Measurements from ENCODE around the gene TMEM39A. TPM values are rescaled to one million over a fixed set of nuclear protein-coding genes. Genes with fewer than 3 reads are reported as not detected.

The TMEM39A gene
- total and polyA plus RNA-seq, 2 donors (not counting 1 experiment from before 2014, with no cell fraction given), result 8.5 to 39.9 TPM

GRCh38 chr3:119470866-119471265, 7.5 kb upstream of the TMEM39A start:
- no peak overlapping the region for H3K27ac ChIP-seq (ENCODE audit: low read length in 2 of 2)
- no peaks in the 10 kb centered on the region for H3K27me3 ChIP-seq (replicated peaks in 1 of 4; ENCODE audit: control extremely low read depth in 1 of 4, control insufficient read depth in 3 of 4, insufficient read depth in 4 of 4, low read length in 3 of 4)
- no peak overlapping the region for H2AFZ ChIP-seq (ENCODE audit: insufficient read depth, low read depth, low read length, poor library complexity, severe bottlenecking)
- no peaks in the 10 kb centered on the region for H3K9me3 ChIP-seq (ENCODE audit: control extremely low read depth in 1 of 3, control insufficient read depth in 2 of 3, insufficient read depth in 1 of 3, low read length in 2 of 3)
- ChIA-PET CTCF (no interaction called here), POLR2A (no interaction called here)
- no peak overlapping the region for H3K4me2 ChIP-seq (replicated peaks; ENCODE audit: low read depth, low read length, poor library complexity, severe bottlenecking)
- no peaks in the 10 kb centered on the region for H3K9me3 Mint-ChIP-seq (ENCODE audit: insufficient read depth)
- peak overlapping the region; percentile 37 for H3K4me3 Mint-ChIP-seq
- H3K27ac Mint-ChIP-seq, result no peak overlapping the region
- no peak for DNase-seq
- H3K27me3 Mint-ChIP-seq, result no peaks in the 10 kb centered on the region
- WGBS (ENCODE audit: insufficient coverage), result 93% methylated on average over 2 of the region's 6 CpGs
- intact Hi-C loops (cut with micrococcal nuclease), result no loop called here
- TF ChIP-seq EZH2 (IDR thresholded peaks at IDR 0.05; ENCODE audit: borderline replicate concordance, insufficient read depth, low read depth, low read length, poor library complexity, severe bottlenecking) (no peak), CTCF (IDR thresholded peaks at IDR 0.05) (no peak)
- H4K20me1 ChIP-seq (ENCODE audit: control insufficient read depth, insufficient read depth, low read length, poor library complexity, severe bottlenecking), result no peaks in the 10 kb centered on the region
- peaks cover 16 to 23% of the 10 kb centered on the region in 2 donors for H3K4me1 ChIP-seq (ENCODE audit: control insufficient read depth in 2 of 2, insufficient read depth in 2 of 2, low read length in 2 of 2)
- no peak for ATAC-seq (ENCODE audit: low read depth)
- H3K4me3 ChIP-seq (ENCODE audit: control extremely low read depth in 1 of 5, extremely low read depth in 1 of 5, insufficient read depth in 1 of 5, low read depth in 2 of 5, low read length in 4 of 5), result no peak overlapping the region
- H3K9ac ChIP-seq (ENCODE audit: low read length), result no peak overlapping the region
- peaks cover 24% of the 10 kb centered on the region for H3K79me2 ChIP-seq (ENCODE audit: control insufficient read depth, insufficient read depth, low read length)
- H3K4me1 Mint-ChIP-seq, result peaks cover 29% of the 10 kb centered on the region
- H3K36me3 ChIP-seq (replicated peaks in 1 of 2; ENCODE audit: control extremely low read depth in 1 of 2, control insufficient read depth in 1 of 2, extremely low read depth in 1 of 2, insufficient read depth in 2 of 2, low read length in 1 of 2), result peaks cover 11 to 35% of the 10 kb centered on the region in 2 experiments

GRCh38 chr3:119469418-119470189, 6.2 kb upstream of the TMEM39A start:
- no peak for ATAC-seq (ENCODE audit: low read depth)
- peak overlapping the region; percentile 83 for H3K9ac ChIP-seq (ENCODE audit: low read length)
- peak overlapping the region; percentile 78 for H3K4me2 ChIP-seq (replicated peaks; ENCODE audit: low read depth, low read length, poor library complexity, severe bottlenecking)
- TF ChIP-seq CTCF (IDR thresholded peaks at IDR 0.05) (no peak), EZH2 (IDR thresholded peaks at IDR 0.05; ENCODE audit: borderline replicate concordance, insufficient read depth, low read depth, low read length, poor library complexity, severe bottlenecking) (no peak)
- intact Hi-C loops (cut with micrococcal nuclease), result loop anchor here (1.0 to 10.0 kb wide), 2 partner anchors 225 to 625 kb away; partner anchors contain the start of genes B4GALT4 and GSK3B
- H4K20me1 ChIP-seq (ENCODE audit: control insufficient read depth, insufficient read depth, low read length, poor library complexity, severe bottlenecking), result no peaks in the 10 kb centered on the region
- WGBS (ENCODE audit: insufficient coverage), result 8% methylated on average over 10 of the region's 16 CpGs
- Mint-ChIP-seq H3K4me1 (peaks cover 29% of the 10 kb centered on the region), H3K27ac (peak overlapping the region; percentile 85), H3K9me3 (ENCODE audit: insufficient read depth) (no peaks in the 10 kb centered on the region), H3K4me3 (peak overlapping the region; percentile 98), H3K27me3 (no peaks in the 10 kb centered on the region)
- peaks cover 11 to 30% of the 10 kb centered on the region in 2 experiments for H3K36me3 ChIP-seq (replicated peaks in 1 of 2; ENCODE audit: control extremely low read depth in 1 of 2, control insufficient read depth in 1 of 2, extremely low read depth in 1 of 2, insufficient read depth in 2 of 2, low read length in 1 of 2)
- CTCF ChIA-PET, result interaction anchor here (0.8 to 1.7 kb wide), 4 partner anchors 28 to 212 kb away, joined by 3 to 8 read pairs (median 6); partner anchors contain the start of gene TIMMDC1
- H3K79me2 ChIP-seq (ENCODE audit: control insufficient read depth, insufficient read depth, low read length), result peaks cover 24% of the 10 kb centered on the region
- POLR2A ChIA-PET, result interaction anchor here (1.9 kb wide), 1 partner anchor 28 kb away, joined by 11 read pairs; the partner anchor contains the start of gene TIMMDC1
- DNase-seq, result no peak
- H3K27ac ChIP-seq (ENCODE audit: low read length in 2 of 2), result peak overlapping the region; percentile 16 to 74
- no peaks in the 10 kb centered on the region for H3K27me3 ChIP-seq (replicated peaks in 1 of 4; ENCODE audit: control extremely low read depth in 1 of 4, control insufficient read depth in 3 of 4, insufficient read depth in 4 of 4, low read length in 3 of 4)
- H3K4me1 ChIP-seq (ENCODE audit: control insufficient read depth in 2 of 2, insufficient read depth in 2 of 2, low read length in 2 of 2), result peaks cover 16 to 23% of the 10 kb centered on the region in 2 donors
- peak overlapping the region; percentile 82 to 98 (median 94) for H3K4me3 ChIP-seq (ENCODE audit: control extremely low read depth in 1 of 5, extremely low read depth in 1 of 5, insufficient read depth in 1 of 5, low read depth in 2 of 5, low read length in 4 of 5)
- no peaks in the 10 kb centered on the region for H3K9me3 ChIP-seq (ENCODE audit: control extremely low read depth in 1 of 3, control insufficient read depth in 2 of 3, insufficient read depth in 1 of 3, low read length in 2 of 3)
- peak overlapping the region; percentile 94 for H2AFZ ChIP-seq (ENCODE audit: insufficient read depth, low read depth, low read length, poor library complexity, severe bottlenecking)
